ENCODE data around the gene GIT1.

- TF ChIP-seq TAF1 (IDR thresholded peaks at IDR 0.05; ENCODE audit: borderline replicate concordance, low read depth, low read length) (no peak), POLR2A (IDR thresholded peaks at IDR 0.05; ENCODE audit: low read depth, low read length) (no peak)
Observed at GRCh38 chr17:29595943-29596774, 6.7 kb upstream of the GIT1 start.

Data from GM12892 (cell line).